ENCODE measurements around the gene TMEFF2.

Gene TMEFF2

DNA sequence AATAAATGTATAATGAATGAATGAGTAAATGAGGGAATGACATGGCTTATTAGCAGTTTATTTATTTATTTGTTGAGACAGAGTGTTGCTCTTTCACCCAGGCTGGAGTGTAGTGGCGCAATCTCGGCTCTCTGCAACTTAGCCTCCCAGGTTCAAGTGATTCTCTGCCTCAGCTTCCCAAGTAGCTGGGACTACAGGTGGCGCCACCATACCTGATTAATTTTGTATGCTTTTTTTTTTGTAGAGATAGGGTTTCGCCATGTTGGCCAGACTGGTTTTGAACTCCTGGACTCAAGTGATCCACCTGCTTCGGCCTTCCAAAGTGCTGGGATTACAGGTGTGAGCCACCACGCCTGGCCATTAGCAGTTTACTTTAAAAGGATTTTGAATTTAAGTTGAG lies 247.5 kb downstream of the TMEFF2 start:
- Mint-ChIP-seq H3K27ac (no peak overlapping the region), H3K4me1 (ENCODE audit: low read depth) (no peaks in the 10 kb centered on the region), H3K27me3 (peaks cover 3% of the 10 kb centered on the region)

DNA sequence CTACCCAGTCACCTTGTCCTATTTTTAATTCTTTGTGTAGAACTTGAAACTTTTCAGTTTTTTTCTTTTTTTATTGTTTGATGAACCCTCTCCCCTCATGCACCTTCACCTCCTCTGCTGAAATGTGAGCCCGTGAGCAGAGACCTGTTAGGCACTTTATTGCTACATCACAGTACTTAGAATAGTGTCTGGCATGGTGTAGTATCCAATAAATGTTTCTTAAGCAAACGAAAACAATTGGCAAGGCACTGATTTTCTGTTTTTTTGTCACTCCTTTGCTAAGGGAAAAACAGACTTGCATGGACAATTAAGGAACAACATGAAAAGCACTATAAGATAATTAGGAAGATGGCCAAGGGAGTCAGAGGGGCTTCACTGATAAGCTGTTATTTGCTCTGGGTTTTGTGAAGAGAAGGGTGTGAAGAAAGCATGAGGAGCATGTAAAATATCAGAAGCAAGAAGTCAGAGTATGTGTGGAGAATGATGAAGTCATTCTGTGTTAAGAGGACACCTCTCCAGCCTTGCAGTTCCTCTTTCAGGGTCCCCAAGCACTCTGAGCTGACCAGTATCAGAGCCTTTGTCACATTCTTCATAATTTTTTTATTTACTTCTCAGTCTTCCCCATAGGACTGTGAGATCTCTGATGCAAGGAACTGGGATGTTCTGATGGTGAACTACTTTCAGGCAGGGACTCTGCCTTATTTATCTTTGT lies 248.1 kb downstream of the TMEFF2 start:
- Mint-ChIP-seq H3K27ac (no peak overlapping the region), H3K4me1 (ENCODE audit: low read depth) (no peaks in the 10 kb centered on the region), H3K27me3 (peaks cover 3% of the 10 kb centered on the region), H3K4me3 (no peak overlapping the region), H3K9me3 (ENCODE audit: low read depth) (no peaks in the 10 kb centered on the region), H3K36me3 (no peaks in the 10 kb centered on the region)

More for the DNA sequence above, 247.5 kb downstream of the TMEFF2 start:
- Mint-ChIP-seq H3K9me3 (ENCODE audit: low read depth) (no peaks in the 10 kb centered on the region), H3K4me3 (no peak overlapping the region), H3K36me3 (no peaks in the 10 kb centered on the region)

DNA sequence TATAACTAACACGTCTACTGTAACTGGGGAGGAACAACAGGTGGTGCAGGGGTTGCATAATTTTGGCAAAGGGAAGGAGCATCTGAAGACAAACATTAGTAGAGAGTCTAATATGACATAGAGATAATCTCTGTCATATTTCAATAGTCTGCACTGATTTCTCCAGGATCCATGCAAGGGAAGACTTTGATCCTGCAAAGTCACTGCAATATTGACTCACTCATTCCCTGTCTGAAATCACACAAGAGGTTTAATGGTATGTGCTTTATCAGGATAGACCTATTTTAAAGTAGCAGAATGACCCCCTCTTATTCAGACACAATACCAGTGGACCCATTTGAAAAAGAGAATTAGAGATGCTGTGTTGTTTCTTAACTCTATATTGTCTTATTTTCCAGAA lies 249.1 kb downstream of the TMEFF2 start:
- H3K4me3 Mint-ChIP-seq = no peak overlapping the region
- H3K4me1 Mint-ChIP-seq (ENCODE audit: low read depth) = no peaks in the 10 kb centered on the region
- H3K27me3 Mint-ChIP-seq = peaks cover 3% of the 10 kb centered on the region
- no peaks in the 10 kb centered on the region for H3K9me3 Mint-ChIP-seq (ENCODE audit: low read depth)
- no peaks in the 10 kb centered on the region for H3K36me3 Mint-ChIP-seq
- no peak overlapping the region for H3K27ac Mint-ChIP-seq

DNA sequence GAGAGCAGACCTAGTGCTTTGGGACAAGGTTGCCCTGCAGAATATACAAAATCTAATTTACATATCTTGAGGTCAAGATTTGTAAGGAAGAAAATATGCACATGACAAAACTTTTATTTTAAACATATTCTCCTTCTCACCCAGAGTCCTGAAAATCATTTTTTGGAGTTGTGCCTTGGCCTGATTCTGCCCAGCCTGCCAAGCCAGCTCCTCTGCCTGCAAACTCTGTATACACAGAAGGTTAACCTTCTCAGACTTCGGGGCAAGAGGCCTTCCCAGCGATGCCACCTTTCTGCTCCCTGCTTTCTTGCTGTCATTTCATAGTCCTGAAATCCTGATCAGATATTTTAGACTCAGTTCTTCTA lies 252.0 kb downstream of the TMEFF2 start:
- H3K4me3 Mint-ChIP-seq = no peak overlapping the region
- no peak overlapping the region for H3K27ac Mint-ChIP-seq
- H3K4me1 Mint-ChIP-seq (ENCODE audit: low read depth) = no peaks in the 10 kb centered on the region
- H3K27me3 Mint-ChIP-seq = peaks cover 3% of the 10 kb centered on the region
- no peaks in the 10 kb centered on the region for H3K36me3 Mint-ChIP-seq
- no peaks in the 10 kb centered on the region for H3K9me3 Mint-ChIP-seq (ENCODE audit: low read depth)

- peaks cover 2% of the 10 kb centered on the region for H3K27me3 Mint-ChIP-seq
- no peaks in the 10 kb centered on the region for H3K36me3 Mint-ChIP-seq
- H3K4me3 Mint-ChIP-seq = no peak overlapping the region
- no peaks in the 10 kb centered on the region for H3K4me1 Mint-ChIP-seq (ENCODE audit: low read depth)
- no peak overlapping the region for H3K27ac Mint-ChIP-seq
- no peaks in the 10 kb centered on the region for H3K9me3 Mint-ChIP-seq (ENCODE audit: low read depth)
Measured at GRCh38 chr2:191942090-191942738, 252.5 kb downstream of the TMEFF2 start.

DNA sequence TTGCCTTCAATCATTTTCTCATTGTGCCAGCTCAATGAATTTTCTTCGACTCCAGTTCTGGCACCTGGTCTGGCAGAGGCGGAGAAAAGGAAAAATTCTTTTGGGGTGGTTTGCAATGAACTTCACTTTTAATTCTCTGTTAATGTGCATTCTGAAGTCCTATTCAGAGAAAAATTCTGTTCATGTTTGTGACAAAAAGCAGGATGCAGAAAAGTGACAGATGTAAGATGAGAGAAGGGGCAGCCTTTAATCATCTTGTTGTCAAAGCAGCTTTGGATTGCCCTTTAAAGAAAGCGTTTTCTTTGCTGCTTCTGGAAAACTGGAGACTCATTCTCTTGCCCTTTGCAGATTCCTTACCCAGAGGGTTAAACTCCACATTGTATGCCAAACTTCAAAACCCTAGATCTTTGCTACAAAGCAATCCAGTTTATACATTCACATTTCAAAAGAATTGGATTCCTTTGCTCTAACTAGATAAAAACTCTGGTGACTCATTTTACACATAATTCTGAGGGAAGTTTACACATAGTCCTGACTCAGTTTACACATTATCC lies 253.3 kb downstream of the TMEFF2 start:
- Mint-ChIP-seq H3K9me3 (ENCODE audit: low read depth) (no peaks in the 10 kb centered on the region), H3K4me1 (ENCODE audit: low read depth) (no peaks in the 10 kb centered on the region), H3K36me3 (no peaks in the 10 kb centered on the region), H3K27ac (no peak overlapping the region), H3K4me3 (no peak overlapping the region), H3K27me3 (peaks cover 2% of the 10 kb centered on the region)

DNA sequence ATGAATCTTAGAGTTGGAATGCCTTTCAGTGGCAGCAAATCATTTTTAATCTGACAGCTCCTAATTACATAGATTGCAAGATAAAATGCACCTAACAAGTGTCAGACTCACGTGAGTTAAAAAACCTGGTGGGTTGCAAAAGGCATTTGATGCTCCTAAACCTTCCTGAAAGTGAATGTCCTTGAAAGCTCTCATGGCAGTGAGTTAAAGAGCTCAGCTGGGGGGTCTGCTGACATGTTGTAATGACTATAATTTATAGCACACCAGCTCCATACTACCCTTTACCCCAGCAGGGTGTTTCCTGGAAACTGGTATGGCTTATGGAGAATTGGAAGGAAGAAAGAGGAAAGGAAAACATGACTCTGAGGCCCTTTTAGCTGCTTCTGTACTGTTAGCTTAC lies 256.0 kb downstream of the TMEFF2 start:
- peaks cover 4% of the 10 kb centered on the region for H3K27me3 Mint-ChIP-seq
- no peaks in the 10 kb centered on the region for H3K4me1 Mint-ChIP-seq (ENCODE audit: low read depth)
- H3K36me3 Mint-ChIP-seq = no peaks in the 10 kb centered on the region
- no peaks in the 10 kb centered on the region for H3K9me3 Mint-ChIP-seq (ENCODE audit: low read depth)
- no peak overlapping the region for H3K27ac Mint-ChIP-seq
- no peak overlapping the region for H3K4me3 Mint-ChIP-seq

DNA sequence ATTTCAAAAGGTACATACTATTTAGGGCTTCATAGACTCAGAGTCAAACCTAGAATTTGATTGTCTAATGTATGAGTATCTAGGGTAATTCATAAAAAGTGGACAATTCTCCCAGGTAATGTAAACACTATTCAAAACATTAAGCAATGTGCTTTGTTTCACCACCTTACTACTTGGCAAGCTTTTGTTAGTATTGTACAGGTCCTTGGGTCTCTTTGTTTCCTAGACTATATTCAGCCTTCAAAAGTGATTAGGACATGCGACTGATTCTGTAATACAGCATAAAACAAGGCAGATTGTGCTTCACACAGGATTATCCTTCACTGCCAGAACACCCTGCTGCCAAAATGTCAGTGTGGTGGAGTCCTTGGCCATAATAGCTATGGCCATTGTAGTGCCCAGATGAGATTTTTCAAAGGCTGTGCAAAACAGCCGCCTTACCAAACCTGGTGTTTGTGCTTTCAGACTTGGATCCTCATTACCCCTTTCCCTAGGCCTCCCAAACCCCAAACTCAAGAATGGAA lies 257.8 kb downstream of the TMEFF2 start:
- no peaks in the 10 kb centered on the region for H3K36me3 Mint-ChIP-seq
- H3K4me3 Mint-ChIP-seq = no peak overlapping the region
- peaks cover 2% of the 10 kb centered on the region for H3K4me1 Mint-ChIP-seq (ENCODE audit: low read depth)
- H3K27me3 Mint-ChIP-seq = peaks cover 4% of the 10 kb centered on the region
- H3K9me3 Mint-ChIP-seq (ENCODE audit: low read depth) = no peaks in the 10 kb centered on the region
- no peak overlapping the region for H3K27ac Mint-ChIP-seq

DNA sequence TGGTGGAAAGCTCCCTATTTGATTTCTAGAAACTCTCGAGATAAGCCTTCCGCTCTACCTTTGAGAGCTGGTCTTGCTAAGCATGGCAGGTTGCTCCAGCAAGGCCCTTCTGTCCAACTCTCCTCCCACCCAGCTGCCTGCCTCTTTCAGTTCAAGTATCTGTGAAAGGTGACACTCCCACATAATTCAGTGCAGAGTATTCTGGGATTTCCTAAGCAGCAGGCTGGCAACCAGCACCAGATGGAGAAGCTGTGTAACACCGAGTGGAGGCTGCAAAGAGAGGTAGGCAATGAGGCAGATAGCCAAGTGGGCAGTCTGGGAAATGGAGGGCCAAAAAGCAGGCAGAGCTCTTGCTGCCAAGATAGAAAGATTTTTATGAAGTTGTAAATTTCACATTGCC lies 259.5 kb downstream of the TMEFF2 start:
- H3K27me3 Mint-ChIP-seq = peaks cover 8% of the 10 kb centered on the region
- no peak overlapping the region for H3K4me3 Mint-ChIP-seq
- no peaks in the 10 kb centered on the region for H3K9me3 Mint-ChIP-seq (ENCODE audit: low read depth)
- H3K27ac Mint-ChIP-seq = no peak overlapping the region
- no peaks in the 10 kb centered on the region for H3K36me3 Mint-ChIP-seq
- peaks cover 2% of the 10 kb centered on the region for H3K4me1 Mint-ChIP-seq (ENCODE audit: low read depth)

DNA sequence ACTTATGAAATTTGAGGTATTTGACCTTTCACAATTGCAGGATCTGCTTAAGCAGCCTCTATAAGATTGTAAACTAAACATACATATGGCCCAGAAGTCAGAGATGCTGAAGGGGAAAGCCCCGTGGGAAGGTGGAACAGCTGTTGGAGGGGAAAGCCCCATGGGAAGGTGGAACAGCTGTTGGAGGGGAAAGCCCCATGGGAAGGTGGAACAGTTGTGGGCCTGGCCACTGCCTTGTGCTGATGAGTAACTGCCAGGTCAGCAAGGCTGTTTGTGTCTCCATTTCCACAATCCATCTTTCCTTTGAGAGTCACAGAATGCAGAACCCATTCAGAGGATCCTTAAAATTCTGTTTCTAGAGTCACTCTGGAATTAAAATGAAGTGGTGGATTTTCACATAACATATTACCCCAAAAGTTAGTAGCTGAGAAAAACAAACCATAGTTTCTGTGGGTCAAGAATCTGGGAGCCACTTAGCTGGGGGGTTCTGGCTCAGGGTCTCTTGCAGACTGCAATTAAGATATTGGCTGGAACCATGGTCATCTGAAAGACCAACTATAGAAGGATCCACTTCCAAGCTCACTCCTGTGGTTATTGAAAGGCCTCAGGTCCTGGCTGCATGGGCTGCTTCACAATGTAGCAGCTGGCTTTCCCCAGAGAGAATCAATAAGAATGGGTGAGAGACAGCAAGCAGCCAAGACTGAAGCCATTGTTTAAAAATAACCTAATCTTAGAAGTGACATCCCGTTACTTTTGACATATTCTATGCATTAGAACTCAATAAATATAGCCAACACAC lies 261.2 kb downstream of the TMEFF2 start:
- H3K36me3 Mint-ChIP-seq = no peaks in the 10 kb centered on the region
- H3K27me3 Mint-ChIP-seq = peaks cover 7% of the 10 kb centered on the region
- no peaks in the 10 kb centered on the region for H3K9me3 Mint-ChIP-seq (ENCODE audit: low read depth)
- no peak overlapping the region for H3K27ac Mint-ChIP-seq
- H3K4me3 Mint-ChIP-seq = no peak overlapping the region
- H3K4me1 Mint-ChIP-seq (ENCODE audit: low read depth) = peaks cover 2% of the 10 kb centered on the region

- Mint-ChIP-seq H3K27ac (no peak overlapping the region), H3K27me3 (peaks cover 7% of the 10 kb centered on the region), H3K9me3 (ENCODE audit: low read depth) (no peaks in the 10 kb centered on the region), H3K4me1 (ENCODE audit: low read depth) (peaks cover 2% of the 10 kb centered on the region), H3K36me3 (no peaks in the 10 kb centered on the region), H3K4me3 (no peak overlapping the region)
Measured at GRCh38 chr2:191932286-191932685, 262.4 kb downstream of the TMEFF2 start.

DNA sequence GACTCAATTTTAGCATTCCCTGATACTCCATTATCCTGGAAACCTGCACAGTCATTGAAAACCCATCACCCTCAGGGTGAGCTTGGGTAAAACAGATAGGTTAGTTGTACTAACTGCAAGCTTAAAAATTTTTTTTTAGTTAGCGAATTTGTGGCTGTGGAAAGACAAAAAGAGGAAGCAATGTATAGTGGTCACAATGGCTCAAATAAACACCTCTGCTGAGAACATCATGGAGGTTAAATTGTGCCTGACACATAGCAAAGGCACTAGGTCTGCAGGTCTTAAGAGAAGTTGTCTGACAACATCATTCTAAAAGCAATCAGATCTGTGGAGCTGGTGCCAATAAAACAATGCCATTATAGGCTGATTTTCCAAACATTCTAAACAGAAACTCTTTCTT lies 263.4 kb downstream of the TMEFF2 start:
- H3K4me1 Mint-ChIP-seq (ENCODE audit: low read depth) = peaks cover 2% of the 10 kb centered on the region
- no peak overlapping the region for H3K27ac Mint-ChIP-seq
- H3K27me3 Mint-ChIP-seq = peaks cover 7% of the 10 kb centered on the region
- H3K4me3 Mint-ChIP-seq = no peak overlapping the region
- no peaks in the 10 kb centered on the region for H3K36me3 Mint-ChIP-seq
- H3K9me3 Mint-ChIP-seq (ENCODE audit: low read depth) = no peaks in the 10 kb centered on the region

DNA sequence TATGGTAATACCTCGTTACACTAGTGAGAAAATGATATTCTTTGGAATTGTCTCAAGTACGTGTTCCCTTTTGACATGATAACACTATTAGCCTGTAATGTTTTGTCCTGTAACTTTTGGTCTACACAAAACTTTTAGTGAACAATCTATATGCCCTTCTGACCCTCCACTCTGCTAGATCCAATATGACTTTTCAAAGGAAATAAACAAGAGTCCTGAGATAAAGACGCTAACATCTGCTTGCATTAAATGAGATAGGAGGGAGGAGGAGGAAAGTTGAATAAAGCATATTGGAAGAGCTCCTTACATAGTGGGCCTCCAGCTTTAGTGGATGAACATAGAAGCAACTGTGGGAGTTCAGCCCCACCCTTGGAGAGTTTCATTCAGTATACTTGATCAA lies 264.5 kb downstream of the TMEFF2 start:
- peaks cover 7% of the 10 kb centered on the region for H3K27me3 Mint-ChIP-seq
- H3K9me3 Mint-ChIP-seq (ENCODE audit: low read depth) = no peaks in the 10 kb centered on the region
- H3K27ac Mint-ChIP-seq = no peak overlapping the region
- H3K4me3 Mint-ChIP-seq = no peak overlapping the region
- H3K36me3 Mint-ChIP-seq = no peaks in the 10 kb centered on the region
- H3K4me1 Mint-ChIP-seq (ENCODE audit: low read depth) = peaks cover 2% of the 10 kb centered on the region

- Mint-ChIP-seq H3K27ac (no peak overlapping the region), H3K36me3 (no peaks in the 10 kb centered on the region), H3K4me3 (no peak overlapping the region), H3K9me3 (ENCODE audit: low read depth) (no peaks in the 10 kb centered on the region), H3K27me3 (peaks cover 6% of the 10 kb centered on the region), H3K4me1 (ENCODE audit: low read depth) (peaks cover 2% of the 10 kb centered on the region)
Measured at GRCh38 chr2:191929288-191929687, 265.4 kb downstream of the TMEFF2 start.

GRCh38 chr2:191927991-191928390 lies 266.7 kb downstream of the TMEFF2 start:
- H3K9me3 Mint-ChIP-seq (ENCODE audit: low read depth) = no peaks in the 10 kb centered on the region
- H3K27me3 Mint-ChIP-seq = peaks cover 5% of the 10 kb centered on the region
- H3K4me3 Mint-ChIP-seq = no peak overlapping the region
- no peaks in the 10 kb centered on the region for H3K36me3 Mint-ChIP-seq
- no peaks in the 10 kb centered on the region for H3K4me1 Mint-ChIP-seq (ENCODE audit: low read depth)
- no peak overlapping the region for H3K27ac Mint-ChIP-seq
